ENCODE measurements around the gene GMDS.

GRCh38 chr6:1760876-1761275 lies 484.5 kb downstream of the GMDS start:
- TF ChIP-seq, protein P1, sequence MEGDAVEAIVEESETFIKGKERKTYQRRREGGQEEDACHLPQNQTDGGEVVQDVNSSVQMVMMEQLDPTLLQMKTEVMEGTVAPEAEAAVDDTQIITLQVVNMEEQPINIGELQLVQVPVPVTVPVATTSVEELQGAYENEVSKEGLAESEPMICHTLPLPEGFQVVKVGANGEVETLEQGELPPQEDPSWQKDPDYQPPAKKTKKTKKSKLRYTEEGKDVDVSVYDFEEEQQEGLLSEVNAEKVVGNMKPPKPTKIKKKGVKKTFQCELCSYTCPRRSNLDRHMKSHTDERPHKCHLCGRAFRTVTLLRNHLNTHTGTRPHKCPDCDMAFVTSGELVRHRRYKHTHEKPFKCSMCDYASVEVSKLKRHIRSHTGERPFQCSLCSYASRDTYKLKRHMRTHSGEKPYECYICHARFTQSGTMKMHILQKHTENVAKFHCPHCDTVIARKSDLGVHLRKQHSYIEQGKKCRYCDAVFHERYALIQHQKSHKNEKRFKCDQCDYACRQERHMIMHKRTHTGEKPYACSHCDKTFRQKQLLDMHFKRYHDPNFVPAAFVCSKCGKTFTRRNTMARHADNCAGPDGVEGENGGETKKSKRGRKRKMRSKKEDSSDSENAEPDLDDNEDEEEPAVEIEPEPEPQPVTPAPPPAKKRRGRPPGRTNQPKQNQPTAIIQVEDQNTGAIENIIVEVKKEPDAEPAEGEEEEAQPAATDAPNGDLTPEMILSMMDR (IDR thresholded peaks at IDR 0.05): no peak
- TF ChIP-seq EZH2 (IDR thresholded peaks at IDR 0.05; ENCODE audit: borderline replicate concordance, insufficient read depth, low read depth, low read length, poor library complexity, severe bottlenecking): no peak
